Transverse colon (tissue), 4 donors: Measurements from ENCODE around the gene SLC24A3.

Source experiments
- CTCF ChIP-seq, 5 experiments: fragments of 200-600 bp in 3 of 5; fragments of 450-650 bp in 2 of 5; sonication (generic) in 3 of 5; IDR thresholded peaks; 1 replicate in 2 of 5; 2 replicates in 3 of 5; pipeline ENCODE4 v1.5.1; 2016 to 2017; ENCODE audit warnings: antibody characterized with exemption in 5 of 5, inconsistent platforms in 3 of 5, mild to moderate bottlenecking in 2 of 5, moderate library complexity in 1 of 5
- POLR2A ChIP-seq: fragments of 450-650 bp; IDR thresholded peaks from one replicate; pipeline ENCODE4 v1.6.1; 2016; ENCODE audit warnings: antibody characterized with exemption, mild to moderate bottlenecking, moderate library complexity
- POLR2AphosphoS5 ChIP-seq, 3 donors: sonication (generic); formaldehyde crosslinking; IDR thresholded peaks; one replicate each; pipeline ENCODE4 v1.6.1; 2016; ENCODE audit warnings: antibody characterized with exemption in 3 of 3

GRCh38 chr20:19349879-19350278 lies 137.4 kb downstream of the SLC24A3 start:
- TF ChIP-seq CTCF (IDR thresholded peaks at IDR 0.05), result no peak
- no peak for TF ChIP-seq POLR2A
- TF ChIP-seq POLR2AphosphoS5 (IDR thresholded peaks at IDR 0.05), result no peak
